Keratinocyte (primary cell): ENCODE data around the gene ILKAP. TPM values are rescaled to one million over a fixed set of nuclear protein-coding genes. Genes with fewer than 3 reads are reported as not detected.

Experiments
- DNase-seq: peaks from one replicate; pipeline ENCODE4 v3.0.0-alpha.2; 2011; ENCODE audit warnings: low read depth, missing footprints, low spot score
- FAIRE-seq: peaks from 2 replicates; lab custom pipeline; 2011; peaks lifted over from hg19 to GRCh38; lab: Jason Lieb, UNC
- H2AFZ ChIP-seq: 2 replicates; pipeline ENCODE4 v1.6.0; 2012; ENCODE audit warnings: low read length, control low read depth, inconsistent platforms; ENCODE audit not compliant: control insufficient read depth
- H3K27ac ChIP-seq: 2 replicates; pipeline ENCODE4 v1.5.1; 2011; ENCODE audit warnings: low read length; ENCODE audit not compliant: control insufficient read depth, insufficient read depth
- H3K27me3 ChIP-seq: 3 replicates; pipeline ENCODE4 v1.6.0; 2011; ENCODE audit warnings: low read length; ENCODE audit not compliant: control insufficient read depth, insufficient read depth; ENCODE audit errors: extremely low read depth
- H3K36me3 ChIP-seq, 2 experiments: 2 replicates in 1 of 2; 3 replicates in 1 of 2; pipeline ENCODE4 v1.5.1; 2011; ENCODE audit warnings: low read length in 2 of 2, mild to moderate bottlenecking in 1 of 2; ENCODE audit not compliant: control insufficient read depth in 2 of 2, insufficient read depth in 2 of 2; ENCODE audit errors: extremely low read depth in 1 of 2
- H3K4me1 ChIP-seq: 3 replicates; pipeline ENCODE4 v1.5.1; 2011; ENCODE audit warnings: low read length; ENCODE audit not compliant: control insufficient read depth, insufficient read depth; ENCODE audit errors: extremely low read depth
- H3K4me2 ChIP-seq: 3 replicates; pipeline ENCODE4 v1.6.0; 2011; ENCODE audit warnings: low read depth, low read length; ENCODE audit not compliant: control insufficient read depth, insufficient read depth; ENCODE audit errors: extremely low read depth
- H3K4me3 ChIP-seq, 3 experiments: fragments of 200-600 bp in 1 of 3; sonication (generic) in 1 of 3; 2 replicates in 2 of 3; 3 replicates in 1 of 3; pipeline ENCODE4 v1.5.1; 2011 to 2016; ENCODE audit warnings: low read length in 3 of 3, mild to moderate bottlenecking in 3 of 3, control low read depth in 2 of 3, inconsistent platforms in 1 of 3, low read depth in 1 of 3, mixed read lengths in 1 of 3, mixed run types in 1 of 3, moderate library complexity in 1 of 3; ENCODE audit not compliant: control insufficient read depth in 2 of 3, insufficient read depth in 2 of 3; ENCODE audit errors: extremely low read depth in 1 of 3
- H3K79me2 ChIP-seq: 2 replicates; pipeline ENCODE4 v1.6.0; 2012; ENCODE audit warnings: low read length; ENCODE audit not compliant: control insufficient read depth, insufficient read depth
- H3K9ac ChIP-seq: 3 replicates; pipeline ENCODE4 v1.6.0; 2011; ENCODE audit warnings: low read length; ENCODE audit not compliant: control insufficient read depth, insufficient read depth; ENCODE audit errors: extremely low read depth
- H3K9me1 ChIP-seq: 3 replicates; pipeline ENCODE4 v1.6.0; 2011; ENCODE audit warnings: low read length; ENCODE audit not compliant: control insufficient read depth, insufficient read depth; ENCODE audit errors: extremely low read depth
- H3K9me3 ChIP-seq: 2 replicates; pipeline ENCODE4 v1.5.1; 2012; ENCODE audit warnings: low read depth, low read length; ENCODE audit not compliant: control insufficient read depth
- H4K20me1 ChIP-seq: 3 replicates; pipeline ENCODE4 v1.6.0; 2011; ENCODE audit warnings: low read length; ENCODE audit not compliant: control insufficient read depth, insufficient read depth; ENCODE audit errors: extremely low read depth
- EZH2 ChIP-seq: IDR thresholded peaks from one replicate; pipeline ENCODE4 v1.6.1; 2012; ENCODE audit warnings: inconsistent platforms, mild to moderate bottlenecking, low read length, moderate library complexity
- dilution Hi-C: fragments of 300-500 bp; cut with MboI; formaldehyde crosslinking; loops from one replicate; pipeline ENCODE4 v1.7.0; 2020; ENCODE audit warnings: low sequenced_read_pairs; ENCODE audit not compliant: extremely low pct_ligation_motif_present
- polyA plus RNA-seq, 5 experiments: library from polyadenylated mRNA; depleted of rRNA in 3 of 5; stranded (reverse) in 3 of 5; stranded (forward) in 1 of 5; unstranded in 1 of 5; fragments of >200 nt; gene quantifications; 1 replicate in 1 of 5; 2 replicates in 3 of 5; 3 replicates in 1 of 5; pipeline versions ENCODE4 v1.2.1 to v1.2.3, GENCODE V29; 2011 to 2012; ENCODE audit warnings: missing spikeins in 2 of 5, low read depth in 1 of 5, low replicate concordance in 1 of 5
- TF ChIP-seq, protein P1 (sequence below), 3 experiments: IDR thresholded peaks in 1 of 3; conservative IDR thresholded peaks in 1 of 3; optimal IDR thresholded peaks in 1 of 3; 2 replicates in 2 of 3; 3 replicates in 1 of 3; pipeline versions ENCODE3 to v1.5.1; 2011; ENCODE audit warnings: low read length in 3 of 3, mild to moderate bottlenecking in 3 of 3, moderate library complexity in 2 of 3, control low read depth in 1 of 3, inconsistent platforms in 1 of 3; ENCODE audit not compliant: insufficient read depth in 2 of 3; ENCODE audit errors: extremely low read depth in 1 of 3

Gene ILKAP
- polyA plus RNA-seq, 1 donor (not counting 4 experiments of a cell fraction or from before 2014, with no cell fraction given) = 39.1 TPM

DNA sequence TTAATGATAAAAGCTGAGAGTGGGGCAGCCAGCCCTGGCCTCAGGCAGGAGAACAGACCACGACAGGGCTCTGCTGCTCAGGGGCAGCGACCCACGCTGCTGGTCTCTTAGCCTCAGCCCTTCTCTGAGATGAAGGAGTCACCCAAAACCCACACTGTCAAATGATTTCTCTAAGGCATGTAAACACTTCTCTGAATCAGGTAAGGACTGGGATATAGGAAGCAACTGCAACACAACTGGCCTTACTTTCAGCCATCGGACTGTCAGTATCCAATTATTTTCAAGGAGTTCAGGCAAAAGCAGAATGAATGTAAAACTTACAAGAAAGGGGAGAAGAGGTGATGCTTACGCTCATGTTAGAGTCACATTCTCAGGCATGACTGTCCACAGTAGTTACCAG lies 22.9 kb downstream of the ILKAP start:
- H3K4me2 ChIP-seq = no peak overlapping the region
- no peak for DNase-seq
- H3K79me2 ChIP-seq = no peaks in the 10 kb centered on the region
- H3K4me1 ChIP-seq = peaks cover under 1% of the 10 kb centered on the region
- H3K9ac ChIP-seq = no peak overlapping the region
- H2AFZ ChIP-seq = no peak overlapping the region
- H3K27me3 ChIP-seq = no peaks in the 10 kb centered on the region
- H3K36me3 ChIP-seq = peaks cover 40% of the 10 kb centered on the region in 2 experiments
- no peak for FAIRE-seq
- H4K20me1 ChIP-seq = no peaks in the 10 kb centered on the region
- dilution Hi-C loops = no loop called here
- no peak overlapping the region for H3K4me3 ChIP-seq
- H3K27ac ChIP-seq = no peak overlapping the region
- TF ChIP-seq, protein P1, sequence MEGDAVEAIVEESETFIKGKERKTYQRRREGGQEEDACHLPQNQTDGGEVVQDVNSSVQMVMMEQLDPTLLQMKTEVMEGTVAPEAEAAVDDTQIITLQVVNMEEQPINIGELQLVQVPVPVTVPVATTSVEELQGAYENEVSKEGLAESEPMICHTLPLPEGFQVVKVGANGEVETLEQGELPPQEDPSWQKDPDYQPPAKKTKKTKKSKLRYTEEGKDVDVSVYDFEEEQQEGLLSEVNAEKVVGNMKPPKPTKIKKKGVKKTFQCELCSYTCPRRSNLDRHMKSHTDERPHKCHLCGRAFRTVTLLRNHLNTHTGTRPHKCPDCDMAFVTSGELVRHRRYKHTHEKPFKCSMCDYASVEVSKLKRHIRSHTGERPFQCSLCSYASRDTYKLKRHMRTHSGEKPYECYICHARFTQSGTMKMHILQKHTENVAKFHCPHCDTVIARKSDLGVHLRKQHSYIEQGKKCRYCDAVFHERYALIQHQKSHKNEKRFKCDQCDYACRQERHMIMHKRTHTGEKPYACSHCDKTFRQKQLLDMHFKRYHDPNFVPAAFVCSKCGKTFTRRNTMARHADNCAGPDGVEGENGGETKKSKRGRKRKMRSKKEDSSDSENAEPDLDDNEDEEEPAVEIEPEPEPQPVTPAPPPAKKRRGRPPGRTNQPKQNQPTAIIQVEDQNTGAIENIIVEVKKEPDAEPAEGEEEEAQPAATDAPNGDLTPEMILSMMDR (optimal IDR thresholded peaks at IDR 0.05 in 1 of 3, IDR thresholded peaks at IDR 0.05 in 1 of 3, conservative IDR thresholded peaks at IDR 0.05 in 1 of 3; ENCODE audit: extremely low read depth in 1 of 3, insufficient read depth in 2 of 3, low read length in 3 of 3) = no peak
- no peak for TF ChIP-seq EZH2
- H3K9me1 ChIP-seq = no peaks in the 10 kb centered on the region
- no peaks in the 10 kb centered on the region for H3K9me3 ChIP-seq

DNA sequence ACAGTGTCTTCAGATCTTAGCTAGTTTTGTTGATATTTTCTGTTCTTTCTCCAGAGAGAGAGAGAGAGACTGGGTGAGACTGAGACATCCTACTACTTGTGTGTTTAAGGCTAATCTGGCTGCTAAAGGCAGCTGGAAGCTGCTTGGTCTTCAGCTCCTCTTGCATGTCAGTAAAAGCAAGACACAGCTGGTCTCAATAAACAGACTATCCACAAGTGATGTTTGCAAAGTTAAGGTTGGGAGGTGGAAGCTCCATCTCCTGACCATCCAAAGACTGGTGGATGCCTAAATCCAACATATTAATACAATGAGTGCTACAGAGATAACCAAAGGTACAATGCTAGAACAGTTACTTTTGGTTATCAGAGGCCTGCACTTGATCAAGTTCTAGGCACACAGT lies 26.9 kb downstream of the ILKAP start:
- Histone ChIP-seq H3K9me3 (no peaks in the 10 kb centered on the region), H3K36me3 (peaks cover 36 to 53% of the 10 kb centered on the region in 2 experiments), H3K4me1 (peaks cover 11% of the 10 kb centered on the region), H3K4me3 (no peak overlapping the region), H3K4me2 (no peak overlapping the region), H2AFZ (no peak overlapping the region), H3K27me3 (no peaks in the 10 kb centered on the region), H4K20me1 (no peaks in the 10 kb centered on the region), H3K9me1 (no peaks in the 10 kb centered on the region), H3K9ac (no peak overlapping the region), H3K79me2 (no peaks in the 10 kb centered on the region), H3K27ac (no peak overlapping the region)
- dilution Hi-C loops = no loop called here
- FAIRE-seq (no peak), DNase-seq (no peak)
- TF ChIP-seq, protein P1 (optimal IDR thresholded peaks at IDR 0.05 in 1 of 3, IDR thresholded peaks at IDR 0.05 in 1 of 3, conservative IDR thresholded peaks at IDR 0.05 in 1 of 3; ENCODE audit: extremely low read depth in 1 of 3, insufficient read depth in 2 of 3, low read length in 3 of 3) = no peak
- TF ChIP-seq EZH2 = no peak
